Inflammatory macrophage treated with lipopolysaccharide for 1 hour (primary cell): Measurements from ENCODE around the gene BCAP31.
"Not testable (repeated sequence)": the region's sequence is repeated elsewhere in the genome, so short reads cannot be mapped to it uniquely, and the experiment has no call there.

Experiments used
- DNase-seq, 2 donors: peaks; one replicate each; pipeline ENCODE4 v3.0.0-alpha.2; 2020 to 2022

Gene BCAP31

DNA sequence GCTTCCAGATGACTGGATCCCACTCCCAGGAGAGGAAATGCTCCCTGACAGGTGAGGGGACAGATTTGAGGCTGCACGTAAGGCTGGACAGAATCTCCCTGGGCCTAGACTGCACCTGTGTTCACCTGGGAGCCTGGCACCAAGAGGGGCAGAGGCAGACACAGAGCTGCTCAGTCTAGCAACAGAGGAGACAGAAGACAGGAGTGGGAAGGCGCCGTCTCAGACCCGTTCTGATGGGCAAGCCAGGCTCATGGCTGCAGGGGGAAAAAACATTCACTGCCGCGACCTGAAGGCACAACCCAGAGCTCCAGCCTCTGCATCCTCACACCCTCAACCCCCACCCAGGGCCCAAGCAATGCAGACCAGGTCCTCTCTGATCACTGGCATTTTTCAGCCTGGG is 16.8 kb downstream of the BCAP31 start:
- DNase-seq, result no peak

DNA sequence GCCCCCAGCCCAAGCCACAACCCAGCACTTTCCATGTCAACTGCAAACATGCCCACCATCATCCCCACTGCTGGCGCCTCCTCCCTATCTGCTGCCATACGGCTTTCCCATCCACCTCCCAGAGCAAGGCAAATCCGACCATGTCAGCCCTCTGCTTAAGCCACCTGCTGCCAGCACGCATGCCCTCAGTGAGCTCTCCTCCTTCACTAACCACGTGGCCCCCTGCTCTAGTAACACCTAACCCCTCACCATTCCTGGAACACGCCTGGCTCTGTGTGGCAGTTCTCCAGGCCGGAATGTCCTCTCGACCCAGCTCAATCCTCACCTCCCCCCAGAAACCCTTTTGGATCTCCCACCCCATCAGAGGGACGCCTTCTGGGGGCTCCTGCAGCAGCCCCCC is 17.4 kb downstream of the BCAP31 start:
- no peak for DNase-seq

DNA sequence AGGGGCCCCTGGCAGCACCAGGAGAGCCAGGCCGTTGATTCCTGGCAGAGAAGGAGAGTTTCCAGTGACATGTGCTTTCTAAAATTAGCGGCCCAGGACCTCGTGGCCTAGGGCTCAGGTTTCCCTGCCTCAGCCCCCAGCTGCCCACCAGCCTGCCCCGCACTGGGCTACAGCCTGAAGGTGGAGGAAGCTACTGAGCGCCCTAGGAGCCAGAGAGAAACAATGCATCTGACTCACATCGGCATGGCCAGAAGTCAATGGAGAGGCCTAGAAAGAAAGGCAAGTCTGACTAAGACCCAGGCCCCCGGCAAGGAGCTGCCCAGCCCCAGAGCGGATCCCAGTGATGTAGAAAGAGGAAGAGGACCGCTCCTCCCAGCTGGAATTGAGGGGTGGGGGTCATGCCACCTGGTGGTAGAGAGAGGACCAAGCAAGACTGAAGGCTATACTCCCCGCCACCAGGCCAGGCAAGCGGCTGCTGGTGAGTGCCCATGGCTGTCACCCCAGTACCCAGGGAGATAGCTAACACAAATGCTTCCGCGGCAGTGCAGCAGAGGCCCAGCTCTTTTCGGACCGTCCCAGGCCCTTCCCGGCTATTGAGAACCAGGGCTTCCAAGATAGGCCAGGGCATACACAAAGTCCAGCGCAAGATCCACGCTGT is 18.7 kb downstream of the BCAP31 start:
- not testable (repeated sequence) for DNase-seq

DNA sequence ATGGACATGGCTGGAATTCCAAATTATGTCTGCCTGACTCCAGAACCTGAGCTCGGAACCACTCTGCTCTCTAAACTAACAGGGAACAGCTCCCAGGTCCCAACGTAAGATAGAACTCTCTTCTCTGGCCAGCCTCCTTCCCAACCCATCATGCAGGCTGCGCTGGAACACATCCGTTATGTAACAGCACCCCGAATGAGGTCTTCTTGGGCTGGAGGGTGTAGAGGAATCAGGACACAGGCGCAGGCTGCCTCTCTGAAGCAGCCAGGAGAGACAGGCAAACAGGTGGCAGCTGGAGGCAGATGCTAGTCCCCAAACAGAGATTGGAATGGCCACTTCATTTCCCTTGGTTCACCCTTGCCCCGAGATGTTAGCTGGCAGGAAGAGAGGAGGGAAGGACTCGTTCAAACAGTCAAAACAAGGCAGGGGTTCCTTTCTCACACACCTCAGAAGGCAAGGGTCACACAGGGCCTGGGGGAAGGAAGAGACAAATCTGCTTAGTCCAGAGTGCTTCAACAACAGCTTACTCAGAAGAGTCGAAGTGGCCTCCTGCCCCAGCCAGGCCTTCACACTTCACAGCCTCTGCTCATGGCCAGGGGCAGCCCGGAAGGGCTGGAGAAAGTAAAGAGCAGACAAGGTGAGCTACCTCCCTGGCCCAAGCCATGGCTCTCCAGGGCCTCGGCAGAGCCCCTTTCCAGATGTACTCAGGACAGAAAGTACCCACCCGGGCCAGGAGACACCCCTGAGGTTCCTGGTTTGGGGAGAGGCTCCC is 19.4 kb downstream of the BCAP31 start:
- DNase-seq, result not testable (repeated sequence)

DNA sequence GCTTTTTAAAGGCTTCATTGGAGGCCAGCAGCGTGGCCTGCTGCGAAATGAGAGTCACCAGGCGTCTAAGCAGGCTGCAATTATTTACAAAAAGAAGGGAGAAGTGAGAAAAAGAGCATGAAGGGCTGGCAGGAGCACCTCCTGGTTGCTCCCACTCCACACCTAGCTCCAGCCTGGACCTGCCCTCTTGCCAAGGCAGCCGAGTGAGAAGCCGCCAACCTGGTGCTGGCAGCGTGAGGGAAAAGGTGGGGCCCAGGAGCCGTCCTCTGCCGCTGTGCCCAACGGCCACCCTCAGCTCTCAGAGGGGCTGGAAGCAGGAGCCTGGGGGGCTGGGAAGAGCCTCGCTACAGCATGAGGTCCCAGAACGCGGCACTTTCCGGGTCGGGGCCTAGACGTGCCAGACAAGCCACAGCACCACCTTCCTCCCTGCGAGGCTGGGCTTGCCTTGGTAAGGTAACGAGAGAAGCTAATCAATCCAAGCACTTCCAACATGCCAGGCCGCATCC is 20.1 kb downstream of the BCAP31 start:
- DNase-seq, result no peak

DNA sequence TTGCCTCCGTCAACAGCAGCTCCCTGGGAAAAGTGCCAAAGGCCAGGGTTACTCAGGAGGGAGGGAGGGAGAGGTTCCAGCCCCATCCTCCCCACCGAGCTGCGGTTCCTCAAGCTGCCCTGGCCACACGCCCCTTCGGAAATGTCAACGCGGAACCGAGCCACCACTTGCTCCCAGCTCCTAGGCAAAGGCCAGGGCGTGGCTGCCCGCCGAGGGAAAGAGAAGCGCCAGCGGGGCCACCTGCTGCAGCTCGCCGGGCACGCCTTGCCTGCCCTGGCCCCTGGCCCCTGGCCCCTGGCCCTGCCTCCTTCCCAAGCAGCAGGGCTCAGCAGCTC is 21.2 kb downstream of the BCAP31 start:
- no peak for DNase-seq

DNA sequence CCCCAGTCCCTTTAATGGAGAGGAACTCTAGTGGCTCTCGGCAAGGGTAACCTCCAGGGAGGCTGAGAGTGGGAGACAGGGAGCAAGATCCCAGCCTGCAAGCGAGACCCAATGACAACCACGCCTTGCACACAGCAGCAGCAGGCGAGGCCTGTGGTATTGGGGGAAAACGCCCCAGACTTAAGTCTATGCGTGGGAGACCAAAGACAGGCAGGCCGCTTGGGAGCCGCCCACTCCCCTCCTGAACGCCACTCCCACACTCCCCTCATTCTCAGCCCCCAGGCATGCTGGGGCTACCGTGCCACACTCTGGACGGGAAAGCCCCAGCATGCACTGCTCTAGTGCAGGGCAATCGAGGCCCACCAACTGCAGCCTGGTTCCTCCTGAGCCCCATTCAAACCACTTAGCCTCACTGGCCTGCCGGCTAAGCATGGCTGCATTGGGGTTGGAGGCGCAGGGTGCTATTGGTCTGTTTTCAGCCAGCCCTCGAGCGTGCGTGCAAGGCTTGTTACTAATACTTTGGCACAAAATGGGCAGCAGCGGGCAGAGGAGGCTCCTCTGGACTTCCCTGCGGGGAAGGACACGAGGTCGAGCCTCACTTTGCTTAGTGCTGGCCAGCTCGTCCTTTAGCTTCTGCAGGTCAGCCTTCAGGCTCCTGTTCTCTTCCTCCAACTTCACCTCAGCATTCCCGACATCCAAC is 21.7 kb downstream of the BCAP31 start:
- no peak for DNase-seq

DNA sequence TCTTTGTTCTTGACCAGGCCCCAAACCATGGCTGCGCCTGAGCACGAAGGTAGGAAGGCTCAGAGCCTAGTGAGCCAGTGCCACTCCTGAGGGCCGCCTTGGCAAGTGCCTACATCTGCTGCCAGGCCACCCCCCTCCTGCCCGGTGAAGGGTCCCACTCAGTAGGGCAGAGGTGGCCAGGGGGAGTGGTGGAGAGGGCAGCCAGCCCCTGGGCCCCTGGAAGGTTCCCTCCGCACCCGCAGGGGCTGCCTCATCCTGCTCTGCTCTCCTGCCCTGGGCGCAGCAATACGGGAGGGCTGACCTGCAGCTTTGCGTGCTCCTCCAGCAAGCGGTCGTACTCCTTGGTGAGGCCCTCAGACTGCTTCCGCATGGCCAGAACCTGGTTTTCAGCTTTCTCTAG is 22.5 kb downstream of the BCAP31 start:
- no peak for DNase-seq

DNA sequence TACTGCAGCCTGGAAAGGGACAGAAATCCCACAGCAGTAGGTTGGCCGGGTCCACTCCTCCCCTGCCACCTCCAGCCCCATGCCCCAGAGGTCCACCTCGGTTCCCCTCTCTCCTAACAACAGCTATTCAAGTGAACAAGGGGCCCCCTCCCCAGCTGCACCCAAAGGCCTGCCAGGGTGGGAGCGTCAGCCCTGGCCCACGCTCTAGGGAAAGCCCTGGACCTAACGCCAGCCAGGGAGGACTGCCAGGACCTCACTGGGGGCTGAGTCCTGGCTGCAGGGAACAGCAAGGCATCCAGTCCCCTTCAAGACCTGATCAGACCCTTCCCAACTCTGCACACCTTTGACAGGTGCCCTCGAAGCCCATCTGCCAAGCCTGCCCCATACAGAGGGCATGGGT is 23.2 kb downstream of the BCAP31 start:
- no peak for DNase-seq

DNA sequence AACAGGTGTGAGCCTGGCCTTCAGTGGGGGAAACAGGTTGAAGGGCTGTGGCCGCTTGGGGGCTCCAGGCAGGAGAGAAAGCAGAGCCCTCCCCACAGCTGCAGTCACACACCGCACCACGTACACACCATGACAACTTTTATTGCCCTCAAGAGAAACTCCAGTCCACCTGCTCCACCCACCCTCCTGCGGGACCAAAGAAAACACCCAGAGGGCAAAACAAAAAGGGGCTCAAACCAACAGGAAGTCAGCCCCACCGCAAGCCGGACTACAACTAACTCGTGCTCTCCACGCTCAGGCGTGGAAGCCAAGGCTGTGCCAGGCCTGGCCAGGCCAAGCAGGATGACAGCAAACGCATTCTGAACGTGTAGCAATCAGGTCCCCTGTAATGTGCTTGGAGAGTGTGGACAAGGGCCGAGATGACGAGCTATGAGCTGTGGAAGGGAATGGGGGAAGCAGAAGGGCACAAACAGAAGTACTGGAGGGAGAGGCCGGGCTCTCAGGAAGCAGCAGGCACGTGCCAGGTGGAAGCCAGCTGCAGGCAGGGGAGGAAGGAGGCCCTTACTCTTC is 23.7 kb downstream of the BCAP31 start:
- no peak for DNase-seq

DNA sequence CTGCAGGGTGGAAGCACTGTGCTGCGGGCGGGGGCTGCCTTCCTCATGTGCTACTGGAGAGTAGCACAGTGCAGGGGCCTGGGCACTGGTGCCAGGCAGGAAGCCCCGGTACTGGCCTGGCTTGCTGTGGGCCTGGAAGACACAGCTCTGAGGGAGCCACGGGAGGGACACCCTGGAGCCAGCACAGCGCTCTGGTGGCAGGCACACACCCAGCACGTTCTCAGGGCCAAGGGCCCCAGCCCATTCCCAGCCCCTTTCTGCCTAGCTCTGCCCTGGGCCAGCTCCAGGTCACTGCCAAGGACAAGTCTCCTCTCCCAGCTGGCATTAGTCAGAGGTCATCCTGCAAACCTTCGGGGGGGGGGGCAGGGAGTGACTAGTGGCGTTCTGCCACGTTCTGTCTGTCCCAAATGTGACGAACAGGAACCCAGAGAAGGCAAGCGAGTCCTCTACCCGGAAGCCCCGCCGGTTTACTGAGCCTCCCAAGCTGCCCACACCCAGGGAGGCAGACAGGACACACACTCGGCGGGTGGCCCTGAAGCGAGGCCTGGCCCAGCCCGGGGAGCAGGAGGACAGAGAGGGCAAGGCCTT is 24.3 kb downstream of the BCAP31 start:
- not testable (repeated sequence) for DNase-seq

DNA sequence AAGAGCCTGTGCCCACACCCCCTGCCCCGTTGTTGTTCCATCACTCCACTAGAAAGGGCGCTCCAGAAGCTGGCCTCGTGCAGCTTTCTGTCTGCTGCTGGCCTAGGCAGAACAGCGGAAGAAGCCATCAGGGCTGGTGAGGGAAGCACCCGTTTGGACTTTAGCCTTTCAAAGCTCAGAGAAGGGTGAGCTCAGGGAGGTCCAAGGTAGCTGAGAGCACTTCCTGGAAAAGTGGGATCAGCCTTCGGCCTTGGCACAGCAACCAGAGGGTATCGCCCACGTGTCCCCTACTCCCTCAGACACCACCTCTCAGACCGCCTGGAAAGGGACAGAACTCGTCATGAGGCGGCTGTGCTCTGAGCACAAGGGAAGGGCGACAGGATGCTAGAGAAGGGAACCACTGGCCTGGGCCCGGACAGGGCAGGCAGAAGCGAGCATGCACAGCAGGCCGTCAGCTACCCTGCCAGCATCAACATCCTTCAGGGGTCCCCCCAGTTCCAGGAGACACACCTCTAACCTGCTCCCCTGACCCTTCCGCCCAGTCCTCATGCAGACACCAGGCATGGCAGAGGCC is 24.9 kb downstream of the BCAP31 start:
- not testable (repeated sequence) for DNase-seq

DNA sequence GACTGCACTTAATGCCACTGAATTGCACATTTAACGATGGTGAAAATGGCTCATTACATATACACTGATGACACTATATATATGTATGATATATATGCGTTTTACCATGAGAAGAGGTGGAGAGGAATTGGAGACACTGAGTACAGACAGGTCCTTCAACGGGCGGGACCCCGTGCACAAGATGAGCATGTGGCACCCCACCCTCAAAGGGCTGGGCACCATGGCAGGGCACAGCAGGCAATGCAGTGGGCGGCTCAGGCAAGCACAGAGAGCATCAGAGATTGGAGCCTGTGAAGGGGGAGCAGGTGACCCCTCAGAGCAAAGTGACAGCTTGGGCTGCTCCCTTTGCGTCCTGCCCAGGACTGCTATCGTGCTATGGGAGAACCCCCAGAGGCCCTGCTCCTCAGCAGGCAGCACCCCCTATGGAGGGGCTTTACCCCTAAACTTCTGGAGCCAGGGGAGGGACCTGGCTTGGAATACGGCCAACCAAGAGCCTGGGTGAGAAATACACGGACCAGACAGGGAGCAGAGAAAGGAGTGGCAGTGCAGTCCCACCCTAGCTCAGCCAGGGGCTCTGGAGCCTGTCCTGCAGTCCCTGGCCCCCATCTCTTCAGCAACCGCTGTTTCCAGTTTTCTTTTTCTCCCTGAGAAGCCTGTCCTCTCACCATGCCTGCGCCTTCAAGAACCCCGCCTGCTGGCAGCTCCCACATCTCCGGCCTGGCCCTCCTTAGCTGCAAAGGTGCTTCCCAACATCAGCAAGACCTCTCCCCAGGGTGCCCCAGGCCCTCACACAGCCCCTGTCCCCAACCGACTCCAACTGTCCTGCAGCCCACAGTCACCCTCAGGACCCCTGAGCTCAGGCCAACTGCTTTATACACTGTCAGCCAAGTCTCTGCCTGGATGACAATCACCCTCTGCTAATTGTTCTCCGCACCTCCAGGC is 26.0 kb downstream of the BCAP31 start:
- no peak for DNase-seq

DNA sequence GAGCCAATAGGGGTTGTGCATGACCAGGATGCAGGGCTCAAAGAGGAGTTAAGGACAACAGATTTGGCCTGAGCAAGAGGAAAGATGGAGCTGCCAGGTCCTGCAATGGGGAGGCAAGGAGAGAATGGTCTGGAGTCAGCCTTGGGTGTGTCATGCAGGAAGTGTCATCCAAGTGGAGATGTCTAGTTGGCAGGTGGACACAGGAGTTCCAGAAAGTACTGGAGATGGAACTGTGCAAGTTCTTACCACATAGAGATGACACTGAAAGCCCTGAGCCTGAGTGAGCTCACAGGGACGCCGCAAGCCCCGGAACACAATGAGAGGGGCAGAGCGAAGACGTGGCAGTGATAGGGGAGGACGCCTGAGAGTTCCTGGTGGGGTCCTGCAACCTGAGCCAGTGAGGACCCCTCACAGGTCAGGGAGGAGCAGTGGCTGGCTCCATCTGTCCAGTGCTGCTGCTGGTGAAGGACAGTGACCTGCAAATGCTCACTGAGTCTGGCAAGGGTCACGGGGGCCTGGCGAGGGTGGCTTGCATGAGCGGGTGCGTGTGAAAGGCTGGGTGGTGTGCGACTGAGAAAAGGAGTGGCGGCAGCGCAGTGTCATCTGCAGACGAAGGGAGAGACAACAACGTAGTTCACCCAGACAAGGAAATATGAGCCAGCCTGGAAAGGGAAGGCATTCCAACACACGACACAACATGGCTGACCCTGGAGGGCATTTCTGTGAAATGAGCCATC is 27.0 kb downstream of the BCAP31 start:
- DNase-seq, result not testable (repeated sequence)

DNA sequence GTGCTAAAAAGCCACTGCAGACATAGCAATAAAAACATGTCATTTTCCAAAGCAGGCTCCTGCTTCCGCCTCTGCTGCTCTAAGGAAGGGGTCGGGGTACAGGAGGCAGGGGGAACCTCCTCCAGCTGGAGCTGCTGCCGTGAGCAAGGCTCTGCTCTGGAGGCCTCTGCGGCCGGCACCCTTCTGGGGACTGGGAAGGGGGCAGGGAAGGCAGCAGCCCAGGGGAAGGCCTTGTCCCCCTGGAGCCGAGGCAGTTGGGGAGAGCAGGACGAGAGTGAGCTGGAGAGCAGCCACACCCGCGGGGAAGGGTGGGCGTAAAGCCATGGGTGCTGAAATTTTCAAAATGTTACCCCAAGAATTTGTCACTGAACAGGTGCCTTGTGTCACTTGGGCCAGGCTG is 27.6 kb downstream of the BCAP31 start:
- not testable (repeated sequence) for DNase-seq

DNA sequence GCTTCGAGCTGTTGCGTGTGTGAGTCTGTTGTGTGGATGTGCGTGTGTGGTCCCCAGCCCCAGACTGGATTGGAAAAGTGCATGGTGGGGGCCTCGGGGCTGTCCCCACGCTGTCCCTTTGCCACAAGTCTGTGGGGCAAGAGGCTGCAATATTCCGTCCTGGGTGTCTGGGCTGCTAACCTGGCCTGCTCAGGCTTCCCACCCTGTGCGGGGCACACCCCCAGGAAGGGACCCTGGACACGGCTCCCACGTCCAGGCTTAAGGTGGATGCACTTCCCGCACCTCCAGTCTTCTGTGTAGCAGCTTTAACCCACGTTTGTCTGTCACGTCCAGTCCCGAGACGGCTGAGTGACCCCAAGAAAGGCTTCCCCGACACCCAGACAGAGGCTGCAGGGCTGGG is 28.1 kb downstream of the BCAP31 start:
- no peak for DNase-seq

DNA sequence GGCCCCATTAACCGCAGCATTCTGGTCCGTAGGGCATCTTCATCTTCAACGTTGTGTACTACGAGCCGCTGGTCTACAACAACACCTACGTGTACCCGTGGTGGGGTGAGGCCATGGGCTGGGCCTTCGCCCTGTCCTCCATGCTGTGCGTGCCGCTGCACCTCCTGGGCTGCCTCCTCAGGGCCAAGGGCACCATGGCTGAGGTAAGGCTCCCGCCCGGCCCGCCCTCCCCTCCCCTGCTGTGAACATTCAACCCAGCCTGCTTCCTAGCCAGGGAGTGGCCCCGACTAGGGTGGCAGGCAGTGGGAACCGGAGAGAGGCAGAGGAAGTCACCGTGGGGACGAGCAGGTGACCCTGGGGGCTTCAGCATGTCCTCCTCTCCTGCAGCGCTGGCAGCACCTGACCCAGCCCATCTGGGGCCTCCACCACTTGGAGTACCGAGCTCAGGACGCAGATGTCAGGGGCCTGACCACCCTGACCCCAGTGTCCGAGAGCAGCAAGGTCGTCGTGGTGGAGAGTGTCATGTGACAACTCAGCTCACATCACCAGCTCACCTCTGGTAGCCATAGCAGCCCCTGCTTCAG is 29.4 kb downstream of the BCAP31 start:
- DNase-seq, result no peak

DNA sequence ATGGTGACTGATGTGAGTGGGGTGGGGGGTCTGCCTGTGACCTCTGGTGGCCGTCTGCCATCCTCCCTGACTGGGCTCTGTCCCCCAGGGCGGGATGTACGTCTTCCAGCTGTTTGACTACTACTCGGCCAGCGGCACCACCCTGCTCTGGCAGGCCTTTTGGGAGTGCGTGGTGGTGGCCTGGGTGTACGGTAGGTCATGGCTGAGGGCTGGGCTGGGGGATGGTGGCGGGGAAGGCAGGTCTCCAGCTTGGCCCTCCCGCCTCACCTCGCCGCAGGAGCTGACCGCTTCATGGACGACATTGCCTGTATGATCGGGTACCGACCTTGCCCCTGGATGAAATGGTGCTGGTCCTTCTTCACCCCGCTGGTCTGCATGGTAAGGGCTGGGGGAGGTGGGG is 29.9 kb downstream of the BCAP31 start:
- DNase-seq, result not testable (repeated sequence)

DNA sequence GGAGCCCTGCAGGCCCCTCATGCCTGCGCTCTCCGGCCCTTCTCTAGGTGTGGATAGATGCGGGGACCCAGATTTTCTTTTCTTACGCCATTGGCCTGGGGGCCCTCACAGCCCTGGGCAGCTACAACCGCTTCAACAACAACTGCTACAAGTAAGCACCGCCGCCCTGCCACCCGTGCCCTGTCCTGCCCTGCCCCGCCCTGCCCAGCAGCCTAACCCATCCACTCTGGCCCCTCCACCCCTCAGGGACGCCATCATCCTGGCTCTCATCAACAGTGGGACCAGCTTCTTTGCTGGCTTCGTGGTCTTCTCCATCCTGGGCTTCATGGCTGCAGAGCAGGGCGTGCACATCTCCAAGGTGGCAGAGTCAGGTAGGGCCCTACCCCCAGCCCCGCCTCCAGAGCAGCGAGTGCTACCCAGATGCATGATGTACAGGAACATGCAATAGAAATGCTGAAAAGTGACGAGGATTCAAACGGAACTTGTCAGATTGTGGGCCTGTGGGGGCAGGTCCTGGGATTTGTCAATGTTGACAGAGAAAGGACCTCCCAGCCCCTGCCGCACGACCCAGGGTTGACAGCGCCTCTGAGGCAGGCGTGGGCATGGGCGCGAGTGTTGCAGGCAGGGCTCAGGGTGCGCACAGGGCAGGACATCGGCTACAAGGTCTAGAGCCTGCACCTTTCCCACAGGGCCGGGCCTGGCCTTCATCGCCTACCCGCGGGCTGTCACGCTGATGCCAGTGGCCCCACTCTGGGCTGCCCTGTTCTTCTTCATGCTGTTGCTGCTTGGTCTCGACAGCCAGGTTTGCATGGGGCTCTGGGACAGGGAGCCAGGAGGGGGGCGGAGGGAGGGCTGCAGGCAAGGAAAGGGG is 30.7 kb downstream of the BCAP31 start:
- DNase-seq, result no peak
